Suprapubic skin (tissue), 4 donors: Measurements from ENCODE around the gene EXD1. TPM values are rescaled to one million over a fixed set of nuclear protein-coding genes. Genes with fewer than 3 reads are reported as not detected.
"Not testable (repeated sequence)": the region's sequence is repeated elsewhere in the genome, so short reads cannot be mapped to it uniquely, and the experiment has no call there.

Experiments
- DNase-seq, 2 donors: peaks; one replicate each; pipeline ENCODE4 v3.0.0-alpha.2; 2019; ENCODE audit warnings: low spot score in 2 of 2
- H3K27ac ChIP-seq: fragments of 200-600 bp; sonication (generic); one replicate; pipeline ENCODE4 v1.5.1; 2019
- H3K27me3 ChIP-seq: fragments of 200-600 bp; sonication (generic); one replicate; pipeline ENCODE4 v1.5.1; 2019
- H3K36me3 ChIP-seq: fragments of 200-600 bp; sonication (generic); one replicate; pipeline ENCODE4 v1.5.1; 2019
- H3K4me1 ChIP-seq: fragments of 200-600 bp; sonication (generic); one replicate; pipeline ENCODE4 v1.5.1; 2019
- H3K4me3 ChIP-seq: fragments of 200-600 bp; sonication (generic); one replicate; pipeline ENCODE4 v1.5.1; 2019; ENCODE audit warnings: mild to moderate bottlenecking
- H3K9me3 ChIP-seq: fragments of 200-600 bp; sonication (generic); one replicate; pipeline ENCODE4 v1.5.1; 2019
- CTCF ChIP-seq, 2 donors: fragments of 200-600 bp in 1 of 2; fragments of 450-650 bp in 1 of 2; sonication (generic) in 1 of 2; IDR thresholded peaks; one replicate each; pipeline ENCODE4 v1.5.1; 2016 to 2019; ENCODE audit warnings: antibody characterized with exemption in 2 of 2, mild to moderate bottlenecking in 1 of 2, moderate library complexity in 1 of 2
- EP300 ChIP-seq: sonication (generic); formaldehyde crosslinking; IDR thresholded peaks from one replicate; pipeline ENCODE4 v1.6.1; 2017; ENCODE audit warnings: antibody characterized with exemption
- POLR2A ChIP-seq, 2 donors: fragments of 450-650 bp; IDR thresholded peaks; one replicate each; pipeline ENCODE4 v1.6.1; 2017; ENCODE audit warnings: antibody characterized with exemption in 2 of 2, mild to moderate bottlenecking in 2 of 2, moderate library complexity in 2 of 2
- POLR2AphosphoS5 ChIP-seq, 3 donors: sonication (generic); formaldehyde crosslinking; IDR thresholded peaks; one replicate each; pipeline ENCODE4 v1.6.1; 2017; ENCODE audit warnings: antibody characterized with exemption in 3 of 3
- WGBS: methylation state at CpG from one replicate; pipeline ENCODE4 v1.1.5; 2018; 5-methylcytosine and 5-hydroxymethylcytosine counted together
- total RNA-seq, 4 donors: library from RNA; depleted of rRNA; stranded (reverse); fragments of >200 nt; gene quantifications; one replicate each; pipeline ENCODE4 v1.1.0, GENCODE V29; 2016

EXD1 gene
- total RNA-seq, 4 donors from 2014 or later: 0.32 TPM; not detected in 3

GRCh38 chr15:41263891-41264351, 33.4 kb upstream of the EXD1 start:
- H3K27me3 ChIP-seq: no peaks in the 10 kb centered on the region
- no peaks in the 10 kb centered on the region for H3K4me1 ChIP-seq
- H3K27ac ChIP-seq: no peak overlapping the region
- 41% methylated on average over 6 of the region's 6 CpGs for WGBS
- TF ChIP-seq EP300 (no peak), POLR2AphosphoS5 (IDR thresholded peaks at IDR 0.05) (no peak), CTCF (IDR thresholded peaks at IDR 0.05) (no peak), POLR2A (IDR thresholded peaks at IDR 0.05) (no peak)
- H3K36me3 ChIP-seq: peaks cover 44% of the 10 kb centered on the region
- H3K4me3 ChIP-seq: no peak overlapping the region
- no peaks in the 10 kb centered on the region for H3K9me3 ChIP-seq
- DNase-seq: no peak

GRCh38 chr15:41262571-41262970, 32.0 kb upstream of the EXD1 start:
- no peak for TF ChIP-seq EP300
- TF ChIP-seq POLR2A (IDR thresholded peaks at IDR 0.05): no peak
- no peak for TF ChIP-seq CTCF (IDR thresholded peaks at IDR 0.05)
- TF ChIP-seq POLR2AphosphoS5 (IDR thresholded peaks at IDR 0.05): no peak
- H3K27me3 ChIP-seq: no peaks in the 10 kb centered on the region
- H3K4me3 ChIP-seq: no peak overlapping the region
- peaks cover 50% of the 10 kb centered on the region for H3K36me3 ChIP-seq
- DNase-seq: no peak
- no peaks in the 10 kb centered on the region for H3K4me1 ChIP-seq
- no peak overlapping the region for H3K27ac ChIP-seq
- WGBS: 94% methylated on average over 8 of the region's 8 CpGs
- no peaks in the 10 kb centered on the region for H3K9me3 ChIP-seq

- not testable (repeated sequence) for H3K27me3 ChIP-seq, H3K4me3 ChIP-seq, H3K27ac ChIP-seq, DNase-seq, H3K9me3 ChIP-seq, H3K4me1 ChIP-seq
- peaks cover 53% of the 10 kb centered on the region for H3K36me3 ChIP-seq
- 96% methylated on average over 7 of the region's 7 CpGs for WGBS
These were observed 30.4 kb upstream of the EXD1 start for GRCh38 chr15:41260924-41261323.

- Histone ChIP-seq H3K4me3 (no peak overlapping the region), H3K9me3 (no peaks in the 10 kb centered on the region), H3K36me3 (peaks cover 44% of the 10 kb centered on the region), H3K27ac (peak overlapping the region; percentile 34), H3K4me1 (no peaks in the 10 kb centered on the region), H3K27me3 (no peaks in the 10 kb centered on the region)
- WGBS: 85% methylated on average over 12 of the region's 12 CpGs
- DNase-seq: no peak
- no peak for TF ChIP-seq CTCF (IDR thresholded peaks at IDR 0.05)
- no peak for TF ChIP-seq EP300
- no peak for TF ChIP-seq POLR2AphosphoS5 (IDR thresholded peaks at IDR 0.05)
- TF ChIP-seq POLR2A (IDR thresholded peaks at IDR 0.05): no peak
These were observed 29.1 kb upstream of the EXD1 start for GRCh38 chr15:41259546-41260189.

- Histone ChIP-seq H3K27me3 (no peaks in the 10 kb centered on the region), H3K27ac (peak overlapping the region; percentile 34), H3K4me3 (no peak overlapping the region), H3K36me3 (peaks cover 40% of the 10 kb centered on the region), H3K9me3 (no peaks in the 10 kb centered on the region), H3K4me1 (no peaks in the 10 kb centered on the region)
- DNase-seq: no peak
- no peak for TF ChIP-seq CTCF (IDR thresholded peaks at IDR 0.05)
- TF ChIP-seq EP300: no peak
- no peak for TF ChIP-seq POLR2AphosphoS5 (IDR thresholded peaks at IDR 0.05)
- no peak for TF ChIP-seq POLR2A (IDR thresholded peaks at IDR 0.05)
- WGBS: 51% methylated on average over 3 of the region's 3 CpGs
These were observed 28.4 kb upstream of the EXD1 start for GRCh38 chr15:41258750-41259471.
